ENCODE measurements around the gene CUBN. TPM values are rescaled to one million over a fixed set of nuclear protein-coding genes. Genes with fewer than 3 reads are reported as not detected.

CUBN gene
- total RNA-seq, 1 donor from 2014 or later, result 6.8 TPM

DNA sequence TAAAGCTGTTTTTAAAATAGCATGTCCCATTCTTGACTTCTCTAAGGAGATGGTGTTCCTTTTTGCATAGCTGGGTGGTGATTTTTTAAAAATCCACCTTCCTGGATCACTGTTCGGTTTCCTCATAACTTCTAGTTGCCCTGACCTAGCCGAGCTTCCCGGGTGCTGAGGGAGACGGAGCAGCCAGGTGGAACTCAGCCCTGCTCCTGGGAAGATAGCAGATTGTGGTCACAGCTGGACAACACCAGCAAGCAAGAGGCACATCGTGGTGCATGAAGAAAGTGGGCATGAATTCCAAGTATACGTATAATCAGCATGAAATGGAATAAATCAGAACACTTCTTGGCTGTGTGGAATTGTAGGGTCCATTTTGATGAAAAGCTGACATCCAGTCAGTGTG is 238.9 kb downstream of the CUBN start:
- Histone ChIP-seq H3K4me1 (peaks cover 0 to 16% of the 10 kb centered on the region in 2 donors), H3K36me3 (no peaks in the 10 kb centered on the region), H3K4me3 (no peak overlapping the region), H3K27me3 (no peaks in the 10 kb centered on the region), H3K27ac (no peak overlapping the region), H3K9me3 (no peaks in the 10 kb centered on the region)
- no peak for DNase-seq (ENCODE audit: low spot score in 2 of 2)
- TF ChIP-seq, protein P1, sequence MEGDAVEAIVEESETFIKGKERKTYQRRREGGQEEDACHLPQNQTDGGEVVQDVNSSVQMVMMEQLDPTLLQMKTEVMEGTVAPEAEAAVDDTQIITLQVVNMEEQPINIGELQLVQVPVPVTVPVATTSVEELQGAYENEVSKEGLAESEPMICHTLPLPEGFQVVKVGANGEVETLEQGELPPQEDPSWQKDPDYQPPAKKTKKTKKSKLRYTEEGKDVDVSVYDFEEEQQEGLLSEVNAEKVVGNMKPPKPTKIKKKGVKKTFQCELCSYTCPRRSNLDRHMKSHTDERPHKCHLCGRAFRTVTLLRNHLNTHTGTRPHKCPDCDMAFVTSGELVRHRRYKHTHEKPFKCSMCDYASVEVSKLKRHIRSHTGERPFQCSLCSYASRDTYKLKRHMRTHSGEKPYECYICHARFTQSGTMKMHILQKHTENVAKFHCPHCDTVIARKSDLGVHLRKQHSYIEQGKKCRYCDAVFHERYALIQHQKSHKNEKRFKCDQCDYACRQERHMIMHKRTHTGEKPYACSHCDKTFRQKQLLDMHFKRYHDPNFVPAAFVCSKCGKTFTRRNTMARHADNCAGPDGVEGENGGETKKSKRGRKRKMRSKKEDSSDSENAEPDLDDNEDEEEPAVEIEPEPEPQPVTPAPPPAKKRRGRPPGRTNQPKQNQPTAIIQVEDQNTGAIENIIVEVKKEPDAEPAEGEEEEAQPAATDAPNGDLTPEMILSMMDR (IDR thresholded peaks at IDR 0.05), result no peak
- intact Hi-C loops (cut with DNase I), result loop anchor here (5.0 kb wide), 3 partner anchors 38 to 367 kb away; no protein-coding TSS in a partner anchor

DNA sequence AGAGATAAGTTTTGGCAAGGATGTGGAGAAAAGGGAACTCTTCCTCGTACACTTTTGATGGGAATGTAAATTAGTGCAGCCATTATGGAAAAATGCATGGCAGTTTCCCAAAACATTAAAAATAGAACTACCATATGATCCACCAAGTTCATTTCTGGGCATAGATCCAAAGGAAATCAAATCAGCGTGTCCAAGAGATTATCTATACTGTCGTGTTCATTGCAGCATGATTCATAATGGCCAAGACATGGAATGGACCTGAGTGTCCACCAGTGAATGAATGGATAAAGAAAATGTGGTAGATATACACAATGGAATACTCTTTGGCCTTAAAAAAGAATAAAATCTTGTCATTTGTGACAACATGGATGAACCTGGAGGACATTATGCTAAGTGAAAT is 242.0 kb downstream of the CUBN start:
- peaks cover 0 to 7% of the 10 kb centered on the region in 2 donors for H3K4me1 ChIP-seq
- H3K27me3 ChIP-seq, result no peaks in the 10 kb centered on the region
- DNase-seq (ENCODE audit: low spot score in 2 of 2), result no peak
- H3K4me3 ChIP-seq, result no peak overlapping the region
- intact Hi-C loops (cut with DNase I), result no loop called here
- no peaks in the 10 kb centered on the region for H3K9me3 ChIP-seq
- no peak overlapping the region for H3K27ac ChIP-seq
- TF ChIP-seq, protein P1 (IDR thresholded peaks at IDR 0.05), result no peak
- no peaks in the 10 kb centered on the region for H3K36me3 ChIP-seq

DNA sequence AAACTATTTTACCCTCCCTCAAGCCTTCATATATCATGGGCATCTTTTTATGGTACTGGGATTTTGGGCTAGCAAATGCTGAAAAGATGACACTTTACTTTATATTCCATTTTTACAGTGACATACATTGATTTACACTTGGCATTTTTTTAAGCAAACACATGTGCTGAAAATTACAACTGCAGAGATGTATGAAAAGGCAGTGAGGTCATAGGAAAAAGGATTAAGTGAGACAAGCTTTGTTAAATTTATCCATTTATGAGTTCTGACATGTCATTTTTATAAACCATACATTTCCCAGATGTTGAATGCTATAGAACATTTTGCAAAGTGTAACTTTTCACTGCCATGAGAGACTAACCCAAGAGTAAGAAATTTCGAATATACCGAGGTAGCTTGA is 243.6 kb downstream of the CUBN start:
- TF ChIP-seq, protein P1 (IDR thresholded peaks at IDR 0.05), result no peak
- Histone ChIP-seq H3K36me3 (no peaks in the 10 kb centered on the region), H3K9me3 (no peaks in the 10 kb centered on the region), H3K4me3 (no peak overlapping the region), H3K27me3 (no peaks in the 10 kb centered on the region), H3K4me1 (no peaks in the 10 kb centered on the region), H3K27ac (no peak overlapping the region)
- intact Hi-C loops (cut with DNase I), result no loop called here
- DNase-seq (ENCODE audit: low spot score in 2 of 2), result no peak

DNA sequence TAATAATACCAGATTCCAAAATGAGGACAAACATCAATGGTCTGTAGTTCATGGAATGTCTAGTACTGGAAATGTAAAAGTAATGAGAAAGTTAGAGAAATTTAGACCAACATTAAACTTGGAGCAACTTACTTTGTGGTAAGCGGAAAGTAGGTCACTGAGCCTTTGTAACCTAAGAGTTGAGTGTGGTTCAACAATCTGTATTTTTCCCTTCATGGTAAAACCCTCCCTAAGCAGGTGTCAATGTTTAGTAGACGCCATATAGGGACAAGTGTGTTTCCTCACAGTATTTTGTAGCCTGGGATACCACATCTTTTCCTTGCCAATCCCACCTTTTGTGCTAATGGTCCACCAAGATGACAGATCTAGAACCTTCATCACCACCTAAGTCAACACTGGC is 245.1 kb downstream of the CUBN start:
- Histone ChIP-seq H3K4me1 (no peaks in the 10 kb centered on the region), H3K27ac (no peak overlapping the region), H3K9me3 (no peaks in the 10 kb centered on the region), H3K4me3 (no peak overlapping the region), H3K36me3 (no peaks in the 10 kb centered on the region), H3K27me3 (no peaks in the 10 kb centered on the region)
- DNase-seq (ENCODE audit: low spot score in 2 of 2), result no peak
- intact Hi-C loops (cut with DNase I), result no loop called here
- TF ChIP-seq, protein P1 (IDR thresholded peaks at IDR 0.05), result no peak

DNA sequence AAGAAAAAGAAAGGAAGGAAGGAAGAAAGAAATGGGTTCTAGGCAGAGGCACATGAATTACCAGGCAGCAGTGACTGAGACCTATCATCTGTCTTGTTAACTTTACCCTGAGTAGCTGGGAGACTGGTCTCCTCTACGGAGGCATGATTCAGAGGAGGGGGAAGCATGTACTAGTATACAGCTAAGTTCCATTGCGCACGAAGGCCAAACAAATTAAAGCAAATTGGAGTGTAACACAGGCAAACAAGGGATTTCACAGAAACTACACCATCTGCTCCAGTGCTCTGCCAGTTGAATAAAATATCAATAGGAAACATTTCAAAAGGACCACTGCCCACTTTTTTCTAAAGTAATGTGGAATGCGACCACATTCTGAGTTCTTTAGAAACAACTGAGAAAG is 246.5 kb downstream of the CUBN start:
- TF ChIP-seq, protein P1 (IDR thresholded peaks at IDR 0.05), result no peak
- Histone ChIP-seq H3K4me3 (no peak overlapping the region), H3K27ac (no peak overlapping the region), H3K36me3 (no peaks in the 10 kb centered on the region), H3K27me3 (no peaks in the 10 kb centered on the region), H3K4me1 (no peaks in the 10 kb centered on the region), H3K9me3 (no peaks in the 10 kb centered on the region)
- intact Hi-C loops (cut with DNase I), result no loop called here
- DNase-seq (ENCODE audit: low spot score in 2 of 2), result no peak

DNA sequence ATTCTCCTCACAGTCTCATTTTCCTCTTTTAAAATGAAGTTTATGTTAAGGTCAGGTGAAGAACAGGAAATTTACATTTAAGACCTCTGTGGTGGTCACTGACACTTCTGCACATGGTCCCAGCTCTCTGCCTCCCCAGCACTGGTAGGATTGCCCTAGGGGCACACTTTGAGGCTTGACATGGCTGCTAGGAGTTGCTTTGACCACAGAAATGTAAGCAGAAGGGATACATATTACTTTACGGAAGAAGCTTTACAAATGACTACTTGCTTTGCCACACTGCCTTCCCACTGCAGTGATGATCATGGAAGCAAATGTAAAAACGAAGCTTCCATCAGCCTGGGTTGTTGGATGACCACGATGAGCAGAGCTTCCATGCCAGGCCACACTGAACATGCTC is 259.3 kb downstream of the CUBN start:
- intact Hi-C loops (cut with DNase I), result no loop called here
- no peaks in the 10 kb centered on the region for H3K4me1 ChIP-seq
- H3K27me3 ChIP-seq, result no peaks in the 10 kb centered on the region
- no peaks in the 10 kb centered on the region for H3K36me3 ChIP-seq
- no peak overlapping the region for H3K27ac ChIP-seq
- H3K9me3 ChIP-seq, result no peaks in the 10 kb centered on the region
- TF ChIP-seq, protein P1 (IDR thresholded peaks at IDR 0.05), result no peak
- DNase-seq (ENCODE audit: low spot score in 2 of 2), result no peak
- no peak overlapping the region for H3K4me3 ChIP-seq

All from ascending aorta (tissue), 2 donors.